Muscle layer of colon (tissue), 2 donors: ENCODE measurements around the gene DNMT3A.

Source experiments
- H3K27ac ChIP-seq: one replicate; pipeline ENCODE4 v1.7.0; 2013; ENCODE audit warnings: low read depth, mild to moderate bottlenecking, low read length, moderate library complexity
- H3K27me3 ChIP-seq, 2 donors: one replicate each; pipeline ENCODE4 v1.7.0; 2013; ENCODE audit warnings: low read length in 2 of 2, mild to moderate bottlenecking in 2 of 2; ENCODE audit not compliant: insufficient read depth in 2 of 2, control insufficient read depth in 1 of 2
- H3K36me3 ChIP-seq: one replicate; pipeline ENCODE4 v1.7.0; 2013; ENCODE audit warnings: mild to moderate bottlenecking, low read length; ENCODE audit not compliant: insufficient read depth
- H3K4me1 ChIP-seq: one replicate; pipeline ENCODE4 v1.7.0; 2013; ENCODE audit warnings: mild to moderate bottlenecking, low read length; ENCODE audit not compliant: insufficient read depth
- H3K4me3 ChIP-seq, 2 donors: one replicate each; pipeline ENCODE4 v1.7.0; 2013; ENCODE audit warnings: low read length in 2 of 2, low read depth in 1 of 2, mild to moderate bottlenecking in 1 of 2, moderate library complexity in 1 of 2
- H3K9ac ChIP-seq: one replicate; pipeline ENCODE4 v1.7.0; 2013; ENCODE audit warnings: low read length
- H3K9me3 ChIP-seq: one replicate; pipeline ENCODE4 v1.7.0; 2013; ENCODE audit warnings: mild to moderate bottlenecking, low read length
- donor health status: abdominal sarcoma.
- donor health status: Adenocarcinoma of cecum.

The DNMT3A gene

GRCh38 chr2:25308599-25308998 lies 33.1 kb downstream of the DNMT3A start:
- peaks cover 35% of the 10 kb centered on the region for H3K36me3 ChIP-seq
- H3K9me3 ChIP-seq, result no peaks in the 10 kb centered on the region

GRCh38 chr2:25307949-25308557 lies 33.7 kb downstream of the DNMT3A start:
- peaks cover 29% of the 10 kb centered on the region for H3K36me3 ChIP-seq
- no peak overlapping the region for H3K4me3 ChIP-seq
- H3K9ac ChIP-seq, result no peak overlapping the region
- no peaks in the 10 kb centered on the region for H3K9me3 ChIP-seq
- H3K27me3 ChIP-seq, result no peaks in the 10 kb centered on the region
- H3K27ac ChIP-seq, result no peak overlapping the region
- peaks cover 82% of the 10 kb centered on the region for H3K4me1 ChIP-seq

More at GRCh38 chr2:25308599-25308998, 33.1 kb downstream of the DNMT3A start:
- peaks cover 77% of the 10 kb centered on the region for H3K4me1 ChIP-seq
- no peak overlapping the region for H3K4me3 ChIP-seq
- no peak overlapping the region for H3K27ac ChIP-seq
- no peak overlapping the region for H3K9ac ChIP-seq
- H3K27me3 ChIP-seq, result no peaks in the 10 kb centered on the region

- Histone ChIP-seq H3K27ac (no peak overlapping the region), H3K4me3 (no peak overlapping the region), H3K36me3 (peaks cover 22% of the 10 kb centered on the region), H3K9me3 (no peaks in the 10 kb centered on the region), H3K4me1 (peaks cover 84% of the 10 kb centered on the region), H3K27me3 (no peaks in the 10 kb centered on the region), H3K9ac (no peak overlapping the region)
These were observed 34.9 kb downstream of the DNMT3A start for GRCh38 chr2:25306777-25307368.

GRCh38 chr2:25305775-25306174 lies 36.0 kb downstream of the DNMT3A start:
- Histone ChIP-seq H3K4me3 (no peak overlapping the region), H3K27ac (no peak overlapping the region), H3K9me3 (no peaks in the 10 kb centered on the region), H3K36me3 (peaks cover 22% of the 10 kb centered on the region), H3K4me1 (peaks cover 79% of the 10 kb centered on the region), H3K27me3 (no peaks in the 10 kb centered on the region), H3K9ac (no peak overlapping the region)

- Histone ChIP-seq H3K4me1 (peaks cover 71% of the 10 kb centered on the region), H3K9ac (no peak overlapping the region), H3K4me3 (no peak overlapping the region), H3K27me3 (no peaks in the 10 kb centered on the region), H3K36me3 (peaks cover 24% of the 10 kb centered on the region), H3K9me3 (no peaks in the 10 kb centered on the region), H3K27ac (no peak overlapping the region)
These were observed 36.7 kb downstream of the DNMT3A start for GRCh38 chr2:25304826-25305596.

GRCh38 chr2:25304321-25304720 lies 37.4 kb downstream of the DNMT3A start:
- H3K27me3 ChIP-seq, result no peaks in the 10 kb centered on the region
- H3K9me3 ChIP-seq, result no peaks in the 10 kb centered on the region
- peaks cover 66% of the 10 kb centered on the region for H3K4me1 ChIP-seq
- no peak overlapping the region for H3K4me3 ChIP-seq
- no peak overlapping the region for H3K27ac ChIP-seq
- no peak overlapping the region for H3K9ac ChIP-seq
- peaks cover 31% of the 10 kb centered on the region for H3K36me3 ChIP-seq

GRCh38 chr2:25303633-25304236 lies 38.0 kb downstream of the DNMT3A start:
- Histone ChIP-seq H3K27ac (no peak overlapping the region), H3K9ac (no peak overlapping the region), H3K36me3 (peaks cover 31% of the 10 kb centered on the region), H3K9me3 (no peaks in the 10 kb centered on the region), H3K4me3 (no peak overlapping the region), H3K27me3 (no peaks in the 10 kb centered on the region), H3K4me1 (peaks cover 60% of the 10 kb centered on the region)

GRCh38 chr2:25302758-25303375 lies 38.9 kb downstream of the DNMT3A start:
- H3K27ac ChIP-seq, result no peak overlapping the region
- peaks cover 52% of the 10 kb centered on the region for H3K4me1 ChIP-seq
- peaks cover 31% of the 10 kb centered on the region for H3K36me3 ChIP-seq
- no peak overlapping the region for H3K9ac ChIP-seq
- no peaks in the 10 kb centered on the region for H3K9me3 ChIP-seq
- no peaks in the 10 kb centered on the region for H3K27me3 ChIP-seq
- H3K4me3 ChIP-seq, result no peak overlapping the region

- no peak overlapping the region for H3K9ac ChIP-seq
- peaks cover 43% of the 10 kb centered on the region for H3K4me1 ChIP-seq
- no peak overlapping the region for H3K27ac ChIP-seq
- no peaks in the 10 kb centered on the region for H3K9me3 ChIP-seq
- peaks cover 39% of the 10 kb centered on the region for H3K36me3 ChIP-seq
- no peaks in the 10 kb centered on the region for H3K27me3 ChIP-seq
- no peak overlapping the region for H3K4me3 ChIP-seq
These were observed 40.0 kb downstream of the DNMT3A start for GRCh38 chr2:25301453-25302352.

GRCh38 chr2:25300001-25300400 lies 41.7 kb downstream of the DNMT3A start:
- Histone ChIP-seq H3K9me3 (no peaks in the 10 kb centered on the region), H3K4me3 (no peak overlapping the region), H3K27me3 (no peaks in the 10 kb centered on the region), H3K4me1 (peaks cover 38% of the 10 kb centered on the region), H3K36me3 (peaks cover 42% of the 10 kb centered on the region), H3K9ac (no peak overlapping the region), H3K27ac (no peak overlapping the region)
